ENCODE measurements around the gene AGTRAP. TPM values are rescaled to one million over a fixed set of nuclear protein-coding genes. Genes with fewer than 3 reads are reported as not detected.

The AGTRAP gene
- total and polyA plus RNA-seq, 2 of the 8 experiments (the other 6 are each of a cell fraction or from before 2014, with no cell fraction given): 69.7 to 192 TPM

DNA sequence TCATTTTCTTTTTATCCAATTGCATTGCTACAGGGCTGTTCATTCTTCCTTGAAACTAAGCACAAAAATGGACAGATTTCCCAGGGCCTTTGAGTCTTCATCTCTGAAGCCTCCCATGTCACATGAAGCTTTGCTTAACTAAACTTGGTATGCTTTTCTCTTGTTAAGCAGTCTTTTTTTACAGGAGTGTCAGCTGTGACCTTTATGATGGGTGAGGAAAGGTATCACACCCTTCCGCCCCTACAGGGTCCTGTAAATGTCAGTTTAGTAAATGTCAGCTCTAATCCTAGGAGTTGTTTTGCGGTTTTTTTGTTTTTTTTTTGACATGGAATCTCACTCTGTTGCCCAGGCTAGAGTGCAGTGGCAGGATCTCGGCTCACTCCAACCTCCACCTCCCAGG, 2.6 kb upstream of the AGTRAP start:
- Histone ChIP-seq H3K27ac (ENCODE audit: low read depth, low read length) (no peak overlapping the region), H3K4me3 (ENCODE audit: extremely low read depth in 1 of 4, insufficient read depth in 2 of 4, low read depth in 3 of 4, low read length in 4 of 4) (no peak overlapping the region), H2BK15ac (ENCODE audit: low read length) (no peak overlapping the region), H4K91ac (replicated peaks; ENCODE audit: insufficient read length, low read length) (no peak overlapping the region), H4K8ac (ENCODE audit: extremely low read depth, insufficient read depth, low read length) (no peak overlapping the region), H3K4ac (replicated peaks; ENCODE audit: insufficient read length, low read depth, low read length) (no peak overlapping the region), H3K79me1 (ENCODE audit: low read depth, low read length) (no peaks in the 10 kb centered on the region), H3K56ac (replicated peaks; ENCODE audit: insufficient read length, low read depth, low read length) (no peak overlapping the region), H4K5ac (ENCODE audit: insufficient read length, low read depth, low read length) (no peak overlapping the region), H3K36me3 (ENCODE audit: control insufficient read depth in 2 of 4, insufficient read depth in 4 of 4, low read length in 3 of 4) (no peaks in the 10 kb centered on the region), H3K9me3 (ENCODE audit: insufficient read depth in 2 of 2, low read depth in 1 of 2, low read length in 1 of 2) (no peaks in the 10 kb centered on the region), H3K14ac (ENCODE audit: insufficient read length) (no peak overlapping the region), H2BK5ac (ENCODE audit: low read depth, low read length) (no peak overlapping the region), H3K18ac (ENCODE audit: extremely low read depth, low read length) (no peak overlapping the region), H3K23me2 (ENCODE audit: low read depth, low read length) (peaks cover 14% of the 10 kb centered on the region), H2AK5ac (ENCODE audit: low read depth, low read length) (no peak overlapping the region), H3K23ac (ENCODE audit: insufficient read length) (no peak overlapping the region), H3K79me2 (ENCODE audit: control insufficient read depth in 1 of 2, insufficient read depth in 2 of 2, low read length in 2 of 2) (peaks cover 0 to 4% of the 10 kb centered on the region in 2 experiments; a peak in 1 of 4 replicates), H3K27me3 (replicated peaks in 1 of 4; ENCODE audit: control insufficient read depth in 3 of 4, extremely low read depth in 1 of 4, insufficient read depth in 3 of 4, low read length in 3 of 4) (no peaks in the 10 kb centered on the region), H2AFZ (ENCODE audit: low read length) (no peak overlapping the region), H2BK12ac (ENCODE audit: low read depth, low read length) (no peak overlapping the region), H4K20me1 (replicated peaks in 1 of 2; ENCODE audit: control insufficient read depth in 1 of 2, insufficient read depth in 2 of 2, low read length in 2 of 2) (peaks cover 0 to 1% of the 10 kb centered on the region in 2 experiments), H3K9ac (replicated peaks in 1 of 4; ENCODE audit: extremely low read depth in 1 of 4, low read depth in 3 of 4, low read length in 3 of 4) (no peak overlapping the region), H2BK120ac (replicated peaks; ENCODE audit: low read depth, low read length) (no peak overlapping the region), H2BK20ac (ENCODE audit: low read length) (no peak overlapping the region), H3K4me1 (replicated peaks in 1 of 4; ENCODE audit: control insufficient read depth in 3 of 4, insufficient read depth in 4 of 4, low read length in 3 of 4) (peaks cover 12 to 47% (median 25%) of the 10 kb centered on the region in 4 experiments), H3K4me2 (ENCODE audit: insufficient read depth in 1 of 2, low read depth in 2 of 2, low read length in 2 of 2) (no peak overlapping the region)
- FAIRE-seq (no peak), DNase-seq (ENCODE audit: low read depth in 1 of 2, low spot score in 2 of 2) (no peak)
- ChIA-PET CTCF (ENCODE audit: partially characterized antibody) (interaction anchor here (0.9 to 1.1 kb wide), 3 partner anchors 22 to 58 kb away, joined by 3 to 4 read pairs (median 3); no protein-coding TSS in a partner anchor), POLR2A (ENCODE audit: partially characterized antibody) (interaction anchor here (0.8 to 1.2 kb wide), 3 partner anchors 14 to 64 kb away, joined by 3 to 5 read pairs (median 3); no protein-coding TSS in a partner anchor)
- 83% methylated on average over 3 of the region's 3 CpGs; no CpG with 5 or more reads in 1 of the 2 experiments for WGBS, 2 experiments (ENCODE audit: extremely low coverage in 1 of 2, insufficient coverage in 1 of 2, insufficient read length in 1 of 2, insufficient replicate concordance in 2 of 2, low coverage in 1 of 2, low lambda C conversion rate in 2 of 2, missing lambda C conversion rate in 1 of 2)
- TF ChIP-seq TEAD4 (IDR thresholded peaks at IDR 0.05; ENCODE audit: low read depth, low read length) (no peak), MAFK (IDR thresholded peaks at IDR 0.05; ENCODE audit: low read depth, low read length) (no peak), CEBPB (IDR thresholded peaks at IDR 0.05; ENCODE audit: low read depth, low read length) (no peak), CHD2 (IDR thresholded peaks at IDR 0.05; ENCODE audit: low read length) (no peak), BCL11A (IDR thresholded peaks at IDR 0.05; ENCODE audit: low read depth in 2 of 2, low read length in 2 of 2) (no peak), GTF2F1 (IDR thresholded peaks at IDR 0.05; ENCODE audit: borderline replicate concordance, low read depth, low read length) (no peak), ASH2L (IDR thresholded peaks at IDR 0.05; ENCODE audit: low read length) (no peak), HDAC2 (IDR thresholded peaks at IDR 0.05; ENCODE audit: borderline replicate concordance in 1 of 2, low read depth in 2 of 2, low read length in 2 of 2) (no peak), MAX (IDR thresholded peaks at IDR 0.05) (no peak), CBX8 (IDR thresholded peaks at IDR 0.05; ENCODE audit: borderline replicate concordance, low read depth, low read length) (no peak), SUZ12 (IDR thresholded peaks at IDR 0.05; ENCODE audit: low read length) (no peak), CHD1 (IDR thresholded peaks at IDR 0.05; ENCODE audit: low read depth, low read length) (no peak), POLR2AphosphoS5 (IDR thresholded peaks at IDR 0.05; ENCODE audit: low read depth, low read length) (no peak)
- TF ChIP-seq, protein P1, sequence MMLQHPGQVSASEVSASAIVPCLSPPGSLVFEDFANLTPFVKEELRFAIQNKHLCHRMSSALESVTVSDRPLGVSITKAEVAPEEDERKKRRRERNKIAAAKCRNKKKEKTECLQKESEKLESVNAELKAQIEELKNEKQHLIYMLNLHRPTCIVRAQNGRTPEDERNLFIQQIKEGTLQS (IDR thresholded peaks at IDR 0.05; ENCODE audit: insufficient read depth, low read depth, low read length): no peak

All from H1 (cell line).